ENCODE data around the gene COL13A1.

The COL13A1 gene

DNA sequence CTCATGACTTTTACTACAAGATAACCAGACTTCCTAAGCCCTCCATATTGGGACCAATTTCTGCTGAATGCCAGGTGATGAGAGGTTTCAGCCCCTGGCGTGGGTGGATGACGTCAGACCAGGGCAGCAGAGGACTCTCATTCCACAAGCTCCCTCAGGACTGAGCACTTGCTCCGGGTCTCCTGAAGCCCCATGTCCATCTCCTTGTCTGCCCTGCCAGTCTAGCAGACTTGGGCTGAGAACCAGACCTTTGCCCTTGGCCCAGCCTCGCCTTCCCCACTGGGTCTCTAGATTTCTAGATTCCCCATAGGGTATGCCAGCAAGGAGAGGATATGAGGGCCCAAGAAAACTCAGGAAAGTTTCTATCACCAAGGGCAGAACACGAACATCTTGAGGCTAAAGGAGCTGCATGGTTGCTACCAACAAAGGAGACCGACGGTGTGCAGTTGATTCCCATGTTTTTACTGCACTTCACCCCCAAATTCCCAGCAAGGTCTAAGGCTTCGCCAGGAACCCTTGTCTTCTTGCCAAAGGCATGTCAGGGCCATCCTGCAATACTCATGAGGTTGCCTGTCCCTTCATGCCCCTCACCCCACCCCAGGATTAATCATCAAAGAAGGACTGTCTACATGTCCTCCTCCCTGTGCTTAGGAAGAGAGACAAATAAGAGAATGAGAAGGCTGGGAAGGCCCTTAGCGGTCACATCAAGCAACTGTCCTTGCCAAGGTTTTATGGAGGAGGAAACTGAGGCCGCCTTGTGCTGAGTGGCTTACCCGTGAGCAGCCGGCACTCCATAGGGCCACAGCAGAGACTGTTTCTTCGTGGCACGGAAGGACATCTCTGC is 154.4 kb downstream of the COL13A1 start:
- DNase-seq: no peak

DNA sequence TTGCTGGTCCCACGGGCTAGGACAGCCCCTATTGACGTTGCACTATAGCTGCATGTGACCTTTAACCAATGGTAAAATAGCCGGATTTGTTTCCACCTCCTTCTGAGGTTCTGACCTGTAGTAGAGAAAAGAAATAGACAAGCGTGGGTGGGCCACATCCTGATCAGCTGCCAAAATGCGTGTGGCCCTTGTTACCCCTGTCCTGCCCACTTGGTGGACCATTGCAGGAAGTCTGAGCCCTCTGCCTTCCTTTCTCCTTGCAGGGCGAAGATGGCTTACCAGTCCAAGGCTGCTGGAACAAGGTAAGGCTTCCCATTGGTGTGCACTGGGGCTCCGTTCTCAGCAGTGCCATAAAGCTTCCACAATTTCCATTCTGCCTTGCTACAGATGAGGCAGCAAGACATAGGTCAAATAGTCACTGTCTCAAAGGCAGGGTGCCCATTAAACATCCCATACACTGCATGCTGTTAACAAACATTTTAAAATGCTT is 155.1 kb downstream of the COL13A1 start:
- no peak for DNase-seq

DNA sequence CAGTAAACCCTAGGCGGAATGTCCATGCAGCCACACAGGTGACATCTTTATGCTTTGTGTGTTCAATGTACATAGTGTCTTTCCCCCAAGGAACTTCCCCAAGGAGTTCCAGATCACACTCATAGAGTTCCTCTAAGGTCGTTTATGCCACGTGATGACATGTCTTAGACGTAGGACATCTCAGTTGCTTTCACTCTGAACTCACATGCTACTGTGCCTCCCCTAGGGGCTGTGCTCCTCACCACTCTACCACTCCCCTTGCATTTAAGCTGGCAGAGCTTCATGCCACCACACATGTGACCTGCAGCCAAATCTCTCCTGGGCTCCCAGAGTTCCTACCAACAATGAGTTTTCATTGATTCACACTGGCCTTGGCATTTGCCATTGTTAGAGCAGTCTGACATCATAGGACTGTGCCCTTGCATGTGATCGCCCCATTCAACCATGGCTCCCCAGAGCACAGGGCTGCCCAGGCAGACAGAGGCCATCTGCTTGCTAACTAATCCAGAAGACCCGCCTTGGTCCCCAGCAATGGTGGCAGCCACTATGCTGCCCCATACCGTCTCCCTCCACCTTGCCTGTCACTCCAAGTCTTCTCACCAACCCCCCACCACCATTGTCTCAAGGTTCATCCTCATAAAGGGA is 155.7 kb downstream of the COL13A1 start:
- no peak for DNase-seq

DNA sequence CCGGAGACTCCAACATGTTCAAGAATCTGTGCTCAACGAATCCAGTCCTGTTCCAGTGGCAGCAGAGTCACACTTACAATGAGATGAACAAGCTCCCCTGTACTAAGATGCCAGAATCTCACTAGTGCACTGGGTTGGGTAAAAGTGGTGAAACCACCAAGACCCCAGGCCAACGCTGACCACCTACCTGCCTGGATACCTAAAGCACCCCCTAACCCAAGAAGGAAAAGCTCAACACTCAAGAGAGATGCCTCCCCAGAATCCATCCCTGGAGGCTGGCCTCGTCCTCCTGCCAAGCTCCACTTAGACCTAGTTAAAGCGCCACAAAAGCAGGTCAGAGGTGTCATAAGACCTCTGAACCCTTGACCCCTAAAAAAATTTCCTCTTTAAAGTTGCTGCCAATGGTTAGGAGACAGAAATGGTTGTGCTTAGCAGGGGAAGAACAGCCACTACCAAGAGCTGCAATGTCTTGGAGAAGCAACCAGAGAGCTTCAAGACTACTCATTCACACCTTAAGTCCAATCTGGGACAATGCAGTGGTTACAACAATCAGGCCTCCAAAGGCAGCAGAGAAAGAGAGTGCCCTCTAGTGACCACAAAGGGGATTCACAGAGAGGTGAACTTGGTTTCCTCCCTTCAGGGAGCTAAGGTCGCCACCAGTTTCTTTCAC is 156.3 kb downstream of the COL13A1 start:
- peak; percentile 7 for DNase-seq

DNA sequence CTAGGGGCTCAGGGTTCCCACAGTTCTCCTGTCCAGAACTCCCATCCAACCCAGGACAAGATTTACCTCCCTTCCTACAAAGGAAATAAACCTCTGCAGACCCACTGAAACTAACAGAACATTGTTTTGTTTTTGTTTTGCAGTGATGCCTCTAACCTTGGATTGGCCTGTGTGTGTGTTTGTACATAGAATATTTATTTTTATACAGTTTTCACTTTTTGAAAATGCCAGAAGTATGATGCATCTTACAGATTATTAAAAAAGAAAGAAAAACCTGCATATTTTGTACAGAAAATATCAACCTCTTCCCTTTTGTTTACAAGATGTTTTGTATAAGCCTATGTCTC is 156.8 kb downstream of the COL13A1 start:
- no peak for DNase-seq

DNA sequence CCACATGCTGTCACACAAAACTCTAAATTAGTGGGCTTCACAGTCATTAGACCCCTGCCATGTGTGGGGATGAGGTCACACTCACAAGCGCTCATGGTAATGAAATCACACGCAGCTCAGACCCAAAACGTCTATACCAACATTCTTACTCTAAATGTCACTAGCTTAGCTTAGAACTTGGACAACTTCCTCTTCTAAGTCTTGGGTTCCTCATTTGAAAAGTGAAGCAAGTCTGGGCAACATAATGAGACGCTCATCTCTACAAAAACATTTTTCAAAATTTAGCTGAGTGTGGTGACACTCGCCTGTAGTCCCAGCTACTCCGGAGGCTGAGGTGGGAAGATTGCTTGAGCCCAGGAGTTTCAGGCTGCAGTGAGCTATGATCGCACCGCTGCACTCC is 158.2 kb downstream of the COL13A1 start:
- DNase-seq: no peak

GRCh38 chr10:69960606-69960987 is 158.9 kb downstream of the COL13A1 start:
- DNase-seq: no peak

- DNase-seq: no peak
Observed at GRCh38 chr10:69960988-69961880, 159.5 kb downstream of the COL13A1 start.

- DNase-seq: no peak
Observed at GRCh38 chr10:69961881-69962745, 160.4 kb downstream of the COL13A1 start.

GRCh38 chr10:69962746-69963135 is 161.0 kb downstream of the COL13A1 start:
- no peak for DNase-seq

DNA sequence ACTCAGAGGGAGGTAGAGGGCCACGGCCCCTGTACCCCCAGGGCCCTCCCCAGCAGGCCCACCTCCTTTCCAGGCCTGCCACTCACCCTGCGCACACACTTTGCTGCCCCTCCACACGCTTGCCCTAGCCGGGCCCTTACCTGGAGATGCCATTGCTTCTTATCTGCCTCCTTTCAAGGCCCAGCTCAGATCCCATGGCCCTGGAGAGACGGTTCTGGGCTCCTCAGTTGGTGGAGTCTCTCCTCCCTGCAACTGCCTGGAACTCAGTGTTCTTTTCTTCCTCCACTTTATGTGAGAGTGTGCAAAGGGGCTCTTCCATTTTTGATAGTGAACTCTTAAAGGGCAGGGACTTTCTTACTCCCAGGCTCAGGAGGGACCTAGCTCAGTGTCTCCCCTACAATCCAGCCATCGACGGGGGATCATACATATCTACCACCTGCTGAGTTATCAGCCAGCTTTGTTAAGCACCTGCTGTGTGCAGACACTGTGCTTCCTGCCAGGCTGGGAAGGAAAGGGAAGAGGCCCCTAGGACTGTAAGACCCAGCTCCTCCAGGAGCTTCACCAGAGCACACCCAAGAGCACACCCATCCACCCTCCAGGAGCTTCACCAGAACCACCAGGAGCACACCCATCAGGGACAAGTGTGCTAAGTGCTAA is 161.6 kb downstream of the COL13A1 start:
- no peak for DNase-seq

DNA sequence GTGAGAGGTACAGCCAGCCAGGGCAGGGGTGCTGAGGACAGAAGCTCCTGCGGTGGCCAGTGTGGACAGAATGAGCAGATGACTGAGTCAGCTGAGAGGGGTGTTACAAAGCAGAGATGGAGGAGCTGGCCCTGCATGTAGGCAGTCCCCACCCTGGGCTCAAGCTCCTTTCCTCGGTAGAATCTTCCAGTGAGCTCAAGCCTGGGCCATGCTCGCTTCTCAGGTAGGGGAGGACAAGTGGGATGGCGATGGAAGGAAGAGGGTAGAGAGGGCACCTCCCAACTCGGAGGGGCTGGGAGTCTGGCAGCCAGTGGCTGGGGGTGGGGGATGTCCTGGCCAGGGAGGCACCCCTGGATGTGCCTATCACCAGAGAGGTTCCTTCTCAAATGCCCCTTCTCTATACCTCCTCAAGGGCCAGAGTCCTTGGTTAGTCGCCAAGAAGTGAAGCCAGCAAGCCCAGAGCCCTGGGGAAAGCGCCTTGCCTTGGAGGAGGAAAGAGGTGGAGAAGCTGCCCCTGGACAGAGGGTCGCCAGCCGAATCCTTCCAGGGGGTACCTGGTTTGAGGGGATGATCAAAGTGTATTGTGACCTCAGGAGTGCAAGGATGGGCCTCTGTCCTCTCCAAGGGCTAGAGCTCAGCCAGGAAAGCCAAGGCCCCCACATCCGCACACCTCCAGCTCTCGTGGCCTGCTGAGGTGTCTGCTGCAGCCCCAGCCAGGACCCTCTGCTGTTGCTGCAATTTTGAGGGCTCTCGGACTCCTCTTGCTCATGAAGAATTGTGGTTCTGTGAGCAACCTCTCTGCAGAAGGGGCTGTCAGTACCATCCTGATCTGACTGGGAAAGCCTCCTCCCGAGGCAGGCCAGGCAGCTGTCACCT is 162.4 kb downstream of the COL13A1 start:
- no peak for DNase-seq

DNA sequence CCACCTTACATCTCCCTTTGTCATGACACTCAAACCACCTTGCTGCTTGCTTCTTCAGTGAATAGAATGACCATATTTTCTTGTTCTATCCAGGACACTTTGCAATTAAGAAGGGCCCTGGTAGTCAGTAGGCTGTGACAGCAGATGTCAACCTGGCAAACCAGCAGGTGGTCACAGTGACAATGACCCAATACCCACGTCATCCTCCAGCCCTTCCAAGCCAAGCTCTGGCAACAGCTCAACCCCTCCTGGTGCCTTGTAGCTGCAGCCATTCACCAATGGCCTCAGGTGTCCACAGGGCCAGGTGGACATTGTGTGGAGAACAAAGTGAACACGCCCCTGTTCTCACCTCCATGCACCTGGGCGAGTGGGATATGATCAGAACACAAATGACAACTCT is 163.4 kb downstream of the COL13A1 start:
- no peak for DNase-seq

DNA sequence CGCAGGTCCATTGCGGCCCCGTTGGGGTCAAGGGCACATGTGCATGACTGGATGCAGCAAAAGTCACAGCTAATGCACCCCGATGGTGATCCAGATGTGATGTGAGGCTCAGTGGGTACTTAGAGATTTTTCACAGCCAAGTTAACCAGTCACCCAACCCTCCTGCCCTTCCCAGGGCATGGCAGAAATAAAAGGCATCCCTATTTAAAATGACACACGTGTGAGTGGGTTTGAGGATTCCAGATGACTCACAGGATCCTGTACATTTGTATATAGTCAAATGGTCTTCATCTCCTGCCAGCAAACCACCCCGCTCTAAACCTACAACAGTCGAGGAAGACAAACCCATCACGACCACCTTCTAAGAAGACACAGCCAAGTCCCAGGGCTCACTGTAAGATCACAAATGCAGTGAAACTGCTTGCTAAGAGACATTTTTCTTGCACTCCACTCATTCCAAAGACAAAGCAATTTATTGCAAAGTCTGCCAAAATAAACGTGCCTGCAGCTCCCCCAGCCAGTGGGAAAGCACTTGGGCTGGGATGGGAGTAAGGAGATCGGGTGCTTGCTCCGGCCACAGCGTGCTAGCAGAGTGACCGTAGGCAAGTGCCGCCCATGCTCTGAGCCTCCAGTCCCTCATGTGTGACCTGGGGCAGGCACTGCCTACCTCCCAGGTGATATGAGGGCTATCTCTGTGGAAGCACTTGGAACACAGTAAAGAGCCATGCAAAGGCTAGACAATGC is 164.4 kb downstream of the COL13A1 start:
- no peak for DNase-seq

DNA sequence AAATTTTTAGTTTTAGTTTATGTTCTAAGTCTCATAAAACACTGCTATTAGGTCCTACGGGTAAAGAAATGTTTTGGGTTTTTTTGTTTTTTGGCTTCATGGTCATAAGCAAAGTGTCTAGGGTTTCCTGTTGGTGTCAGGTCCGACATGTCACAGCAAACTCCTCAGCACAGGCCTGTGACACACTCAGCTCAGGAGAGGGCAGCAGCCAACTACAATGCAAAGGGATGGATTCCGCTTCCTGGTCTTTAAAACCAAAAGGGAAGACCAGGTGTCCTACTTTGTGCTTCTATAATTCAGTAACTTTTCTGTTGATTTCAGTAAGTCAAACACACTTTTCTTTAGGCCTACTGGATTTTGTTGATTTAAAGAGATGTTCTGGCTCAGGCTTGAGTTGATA is 167.1 kb downstream of the COL13A1 start:
- no peak for DNase-seq

- DNase-seq: no peak
Observed at GRCh38 chr10:69969977-69970376, 168.3 kb downstream of the COL13A1 start.

- DNase-seq: no peak
Observed at GRCh38 chr10:69972981-69973397, 171.3 kb downstream of the COL13A1 start.

- DNase-seq: no peak
Observed at GRCh38 chr10:69973678-69974077, 172.0 kb downstream of the COL13A1 start.

- no peak for DNase-seq
Observed at GRCh38 chr10:69974551-69975155, 172.9 kb downstream of the COL13A1 start.

All from NCI-H2171 (cell line).